CD4-positive, alpha-beta T cell treated with Interleukin-6 for 4 hours (primary cell): ENCODE results near the gene KRTAP9-7.
"Not testable (repeated sequence)": the region's sequence is repeated elsewhere in the genome, so short reads cannot be mapped to it uniquely, and the experiment has no call there.

ENCODE experiments used
- DNase-seq: peaks from one replicate; pipeline ENCODE4 v3.0.0-alpha.2; 2020; ENCODE audit warnings: mixed read lengths

The KRTAP9-7 gene

GRCh38 chr17:41275648-41276190 is at the start of gene KRTAP9-7:
Gene KRTAP9-7 (plus strand): TSS chr17:41275698. CDS start chr17:41275698, 0 bp downstream.
- DNase-seq: not testable (repeated sequence)

- no peak for DNase-seq
These were observed 49.4 kb upstream of the KRTAP9-7 start for GRCh38 chr17:41226051-41226450.

GRCh38 chr17:41226598-41227095 is 48.9 kb upstream of the KRTAP9-7 start, which contains the start of gene KRTAP9-2:
Gene KRTAP9-2 (plus strand): TSS chr17:41226648. CDS start chr17:41226655, 7 bp downstream.
- DNase-seq: not testable (repeated sequence)

GRCh38 chr17:41230094-41230493 is 45.4 kb upstream of the KRTAP9-7 start:
- DNase-seq: no peak

GRCh38 chr17:41231731-41232130 is 43.8 kb upstream of the KRTAP9-7 start:
- DNase-seq: no peak

GRCh38 chr17:41232399-41233105 is 42.9 kb upstream of the KRTAP9-7 start, which contains the start of gene KRTAP9-3:
Gene KRTAP9-3 (plus strand): TSS chr17:41232449. CDS start chr17:41232502, 53 bp downstream.
- not testable (repeated sequence) for DNase-seq

- DNase-seq: not testable (repeated sequence)
These were observed 38.4 kb upstream of the KRTAP9-7 start for GRCh38 chr17:41237116-41237515.

- not testable (repeated sequence) for DNase-seq
These were observed 37.5 kb upstream of the KRTAP9-7 start, which contains the start of gene KRTAP9-8 for GRCh38 chr17:41237949-41238437. Gene KRTAP9-8 (plus strand): TSS chr17:41237999. CDS start chr17:41238052, 53 bp downstream.

GRCh38 chr17:41246995-41247787 is 28.3 kb upstream of the KRTAP9-7 start:
- not testable (repeated sequence) for DNase-seq

GRCh38 chr17:41249637-41250240 is 25.8 kb upstream of the KRTAP9-7 start, which contains the start of gene KRTAP9-4:
Gene KRTAP9-4 (plus strand): TSS chr17:41249687. CDS start chr17:41249721, 34 bp downstream.
- DNase-seq: not testable (repeated sequence)

- DNase-seq: no peak
These were observed 24.2 kb upstream of the KRTAP9-7 start for GRCh38 chr17:41251261-41251660.

GRCh38 chr17:41254861-41255260 is 20.6 kb upstream of the KRTAP9-7 start:
- no peak for DNase-seq

- DNase-seq: not testable (repeated sequence)
These were observed 19.9 kb upstream of the KRTAP9-7 start, which contains the start of gene KRTAP9-9 for GRCh38 chr17:41255381-41256290. Gene KRTAP9-9 (plus strand): TSS chr17:41255384.

- DNase-seq: no peak
These were observed 19.2 kb upstream of the KRTAP9-7 start for GRCh38 chr17:41256291-41256685.

- no peak for DNase-seq
These were observed 17.1 kb upstream of the KRTAP9-7 start for GRCh38 chr17:41258406-41258805.

GRCh38 chr17:41263212-41263611 is 12.3 kb upstream of the KRTAP9-7 start:
- DNase-seq: no peak

- no peak for DNase-seq
These were observed 10.9 kb upstream of the KRTAP9-7 start for GRCh38 chr17:41264599-41264998.

GRCh38 chr17:41265078-41265477 is 10.4 kb upstream of the KRTAP9-7 start, which contains the start of gene KRTAP9-6:
Gene KRTAP9-6 (plus strand): TSS chr17:41265378. CDS start chr17:41265378, 0 bp downstream.
- DNase-seq: no peak

GRCh38 chr17:41267711-41268110 is 7.8 kb upstream of the KRTAP9-7 start:
- DNase-seq: no peak

- not testable (repeated sequence) for DNase-seq
These were observed 4.2 kb upstream of the KRTAP9-7 start for GRCh38 chr17:41271323-41271722.

- no peak for DNase-seq
These were observed 3.6 kb upstream of the KRTAP9-7 start for GRCh38 chr17:41271858-41272257.
